NB4 (cell line): ENCODE measurements around the gene TCN2.

Experiments
- DNase-seq: peaks from one replicate; pipeline ENCODE4 v3.0.0; 2010; ENCODE audit warnings: low read depth
- H3K4me3 ChIP-seq: one replicate; pipeline ENCODE4 v1.5.1; 2011; ENCODE audit warnings: mild to moderate bottlenecking, low read depth, low read length, moderate library complexity
- CTCF ChIP-seq: IDR thresholded peaks from one replicate; pipeline ENCODE4 v1.5.1; 2012; ENCODE audit warnings: low read depth, low read length
- MYC ChIP-seq: IDR thresholded peaks from 2 replicates; pipeline ENCODE4 v1.6.1; 2011; ENCODE audit warnings: low read depth, low read length
- POLR2A ChIP-seq: IDR thresholded peaks from 2 replicates; pipeline ENCODE4 v1.6.1; 2011; ENCODE audit warnings: mild to moderate bottlenecking; ENCODE audit not compliant: insufficient read length; ENCODE audit errors: extremely low read depth
- TF ChIP-seq, protein P1 (sequence below): IDR thresholded peaks from 2 replicates; pipeline ENCODE4 v1.6.1; 2011; ENCODE audit warnings: low read depth, low read length

The TCN2 gene

GRCh38 chr22:30603801-30604200, 3.2 kb upstream of the TCN2 start:
- no peak for TF ChIP-seq CTCF
- TF ChIP-seq, protein P1, sequence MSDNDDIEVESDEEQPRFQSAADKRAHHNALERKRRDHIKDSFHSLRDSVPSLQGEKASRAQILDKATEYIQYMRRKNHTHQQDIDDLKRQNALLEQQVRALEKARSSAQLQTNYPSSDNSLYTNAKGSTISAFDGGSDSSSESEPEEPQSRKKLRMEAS = no peak
- no peak for TF ChIP-seq POLR2A
- no peak for TF ChIP-seq MYC
- no peak overlapping the region for H3K4me3 ChIP-seq
- DNase-seq = no peak

DNA sequence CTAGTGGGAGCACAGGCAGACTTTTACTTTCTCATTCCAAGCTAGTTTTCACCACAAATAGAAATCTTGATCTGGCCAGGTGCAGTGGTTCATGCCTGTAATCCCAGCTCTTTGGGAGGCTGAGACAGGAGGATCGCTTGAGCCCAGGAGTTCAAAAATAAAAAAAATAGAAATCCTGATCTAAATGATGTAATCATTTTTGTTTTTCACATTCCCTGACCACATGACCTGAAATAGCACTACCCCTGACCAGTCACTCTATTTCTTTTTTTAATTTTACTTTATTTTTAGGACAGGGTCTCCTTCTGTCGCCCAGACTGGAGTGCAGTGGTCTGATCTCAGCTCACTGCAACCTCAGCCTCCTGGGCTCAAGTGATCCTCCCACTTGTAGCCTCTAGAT, 2.3 kb upstream of the TCN2 start:
- H3K4me3 ChIP-seq = no peak overlapping the region
- no peak for DNase-seq
- TF ChIP-seq CTCF (no peak), POLR2A (no peak), MYC (no peak)
- TF ChIP-seq, protein P1 = no peak

- peak; percentile 66 for DNase-seq
- H3K4me3 ChIP-seq = peak overlapping the region; percentile 2
- TF ChIP-seq, protein P1 = no peak; the same call in 1 of the 2 replicates
- no peak for TF ChIP-seq POLR2A
- peak; percentile 69 for TF ChIP-seq CTCF
- TF ChIP-seq MYC = no peak
Measured at GRCh38 chr22:30605449-30606110, 1.4 kb upstream of the TCN2 start.

- DNase-seq = no peak
- H3K4me3 ChIP-seq = peak overlapping the region; percentile 30
- TF ChIP-seq POLR2A (no peak), CTCF (no peak), MYC (no peak)
- TF ChIP-seq, protein P1 = no peak
Measured at GRCh38 chr22:30607300-30607930, 441 bp downstream of the TCN2 start.

DNA sequence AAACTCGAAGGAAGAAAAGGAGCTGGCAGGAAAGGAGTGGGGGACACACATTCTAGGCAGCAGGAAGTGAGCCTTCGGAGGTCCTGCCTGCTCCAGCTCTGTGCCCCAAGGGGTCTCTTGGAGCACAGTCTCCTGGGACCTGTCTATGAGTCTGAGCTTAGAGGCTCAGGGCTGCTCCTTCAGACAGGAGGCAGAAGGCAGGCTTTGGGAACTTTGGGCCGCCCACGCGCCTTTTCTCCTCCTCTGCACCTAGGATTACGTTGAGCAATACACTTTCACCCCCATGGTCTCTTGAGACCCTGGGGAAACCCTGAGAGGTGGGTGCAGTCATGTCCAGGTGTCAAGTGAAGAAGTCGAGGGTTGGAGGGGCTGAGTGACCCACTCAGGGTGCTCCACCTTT, 965 bp downstream of the TCN2 start:
- DNase-seq = peak; percentile 67
- no peak for TF ChIP-seq CTCF
- TF ChIP-seq POLR2A = no peak
- no peak for TF ChIP-seq MYC
- TF ChIP-seq, protein P1 = no peak
- H3K4me3 ChIP-seq = no peak overlapping the region
